Measurements from ENCODE around the gene CTBP2.

Gene CTBP2

DNA sequence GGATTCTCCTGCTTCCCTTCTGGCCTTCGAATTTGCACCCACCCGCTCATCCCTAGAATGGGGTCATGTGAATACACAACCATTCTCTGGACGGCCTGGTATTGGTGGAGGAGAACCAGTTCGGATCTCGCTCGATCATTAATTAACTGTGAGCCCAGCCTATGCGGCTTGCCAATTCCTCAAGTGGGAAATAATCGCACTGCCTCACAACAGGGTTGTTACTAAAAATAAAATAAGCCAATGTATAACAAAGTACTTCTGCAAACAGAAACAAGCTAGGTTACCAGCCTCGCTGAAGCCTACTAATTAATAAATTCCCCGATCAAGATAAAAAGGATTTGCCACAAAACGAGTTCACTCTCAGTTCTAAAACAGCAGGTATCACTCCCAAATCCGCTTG is 16.2 kb downstream of the CTBP2 start:
- H3K27me3 ChIP-seq, result no peaks in the 10 kb centered on the region
- H3K4me3 ChIP-seq (ENCODE audit: low read depth, low read length), result no peak overlapping the region
- H3K36me3 ChIP-seq, result no peaks in the 10 kb centered on the region; the same call in 1 of the 2 replicates
- peaks cover 10% of the 10 kb centered on the region for H3K4me1 ChIP-seq
- H3K9me3 ChIP-seq, result no peaks in the 10 kb centered on the region
- no peak for DNase-seq
- TF ChIP-seq, protein P1, sequence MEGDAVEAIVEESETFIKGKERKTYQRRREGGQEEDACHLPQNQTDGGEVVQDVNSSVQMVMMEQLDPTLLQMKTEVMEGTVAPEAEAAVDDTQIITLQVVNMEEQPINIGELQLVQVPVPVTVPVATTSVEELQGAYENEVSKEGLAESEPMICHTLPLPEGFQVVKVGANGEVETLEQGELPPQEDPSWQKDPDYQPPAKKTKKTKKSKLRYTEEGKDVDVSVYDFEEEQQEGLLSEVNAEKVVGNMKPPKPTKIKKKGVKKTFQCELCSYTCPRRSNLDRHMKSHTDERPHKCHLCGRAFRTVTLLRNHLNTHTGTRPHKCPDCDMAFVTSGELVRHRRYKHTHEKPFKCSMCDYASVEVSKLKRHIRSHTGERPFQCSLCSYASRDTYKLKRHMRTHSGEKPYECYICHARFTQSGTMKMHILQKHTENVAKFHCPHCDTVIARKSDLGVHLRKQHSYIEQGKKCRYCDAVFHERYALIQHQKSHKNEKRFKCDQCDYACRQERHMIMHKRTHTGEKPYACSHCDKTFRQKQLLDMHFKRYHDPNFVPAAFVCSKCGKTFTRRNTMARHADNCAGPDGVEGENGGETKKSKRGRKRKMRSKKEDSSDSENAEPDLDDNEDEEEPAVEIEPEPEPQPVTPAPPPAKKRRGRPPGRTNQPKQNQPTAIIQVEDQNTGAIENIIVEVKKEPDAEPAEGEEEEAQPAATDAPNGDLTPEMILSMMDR (IDR thresholded peaks at IDR 0.05; ENCODE audit: low read depth, low read length), result no peak

DNA sequence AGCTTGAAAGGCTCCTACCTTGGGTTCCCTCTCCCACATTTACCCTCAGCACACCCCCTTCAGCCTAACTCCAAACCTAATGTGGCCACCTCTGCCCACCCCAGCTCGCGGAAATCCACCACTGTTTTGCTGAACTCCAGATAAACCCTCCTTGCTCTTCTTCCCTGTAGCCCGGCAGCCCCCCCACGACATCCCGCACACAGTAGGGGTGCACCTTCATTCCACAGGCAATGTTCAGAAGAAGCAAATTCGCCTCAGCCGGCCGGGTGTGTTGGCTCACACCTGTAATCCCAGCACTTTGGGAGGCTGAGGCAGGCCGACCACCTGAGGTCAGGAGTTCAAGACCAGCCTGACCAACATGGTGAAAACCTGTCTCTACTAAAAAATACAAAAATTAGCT is 17.4 kb downstream of the CTBP2 start:
- no peaks in the 10 kb centered on the region for H3K27me3 ChIP-seq
- no peaks in the 10 kb centered on the region for H3K9me3 ChIP-seq
- DNase-seq, result no peak
- no peaks in the 10 kb centered on the region; the same call in 1 of the 2 replicates for H3K36me3 ChIP-seq
- H3K4me1 ChIP-seq, result peaks cover 5% of the 10 kb centered on the region
- TF ChIP-seq, protein P1 (IDR thresholded peaks at IDR 0.05; ENCODE audit: low read depth, low read length), result no peak
- no peak overlapping the region for H3K4me3 ChIP-seq (ENCODE audit: low read depth, low read length)

DNA sequence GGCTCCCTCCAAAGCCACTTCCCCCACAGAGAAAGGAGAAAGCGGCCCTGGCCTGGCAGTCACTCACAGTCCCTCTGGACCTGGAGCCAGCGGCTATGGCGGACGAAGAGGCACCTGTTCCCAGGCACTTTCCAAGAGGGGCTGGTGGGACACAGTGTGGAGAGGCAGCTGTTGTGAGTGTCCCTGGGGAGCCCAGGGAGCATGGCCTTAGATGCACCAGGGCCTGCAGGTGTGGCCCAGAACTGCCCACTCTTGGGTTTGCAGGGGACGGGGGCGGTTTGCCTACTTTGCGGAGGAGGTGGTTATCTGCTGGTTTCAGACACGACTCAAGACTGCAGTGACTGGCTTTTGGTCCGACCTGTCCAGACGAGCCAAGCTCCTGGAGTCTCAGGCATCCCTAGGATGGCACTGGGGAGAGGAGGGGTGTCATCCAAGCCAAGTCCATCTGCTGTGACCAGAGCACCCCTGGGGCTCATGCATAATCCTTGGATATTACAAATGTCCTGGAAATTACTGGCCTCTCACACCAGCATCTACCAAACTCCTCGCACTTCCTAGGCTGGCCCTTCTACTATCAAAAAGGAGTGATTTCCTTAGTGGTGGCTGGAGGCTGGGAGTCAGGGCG is 18.4 kb downstream of the CTBP2 start:
- DNase-seq, result peak; percentile 51
- peaks cover 6% of the 10 kb centered on the region for H3K36me3 ChIP-seq
- H3K4me3 ChIP-seq (ENCODE audit: low read depth, low read length), result no peak overlapping the region
- no peaks in the 10 kb centered on the region for H3K27me3 ChIP-seq
- H3K4me1 ChIP-seq, result peaks cover 3% of the 10 kb centered on the region
- no peaks in the 10 kb centered on the region for H3K9me3 ChIP-seq
- TF ChIP-seq, protein P1 (IDR thresholded peaks at IDR 0.05; ENCODE audit: low read depth, low read length), result no peak

DNA sequence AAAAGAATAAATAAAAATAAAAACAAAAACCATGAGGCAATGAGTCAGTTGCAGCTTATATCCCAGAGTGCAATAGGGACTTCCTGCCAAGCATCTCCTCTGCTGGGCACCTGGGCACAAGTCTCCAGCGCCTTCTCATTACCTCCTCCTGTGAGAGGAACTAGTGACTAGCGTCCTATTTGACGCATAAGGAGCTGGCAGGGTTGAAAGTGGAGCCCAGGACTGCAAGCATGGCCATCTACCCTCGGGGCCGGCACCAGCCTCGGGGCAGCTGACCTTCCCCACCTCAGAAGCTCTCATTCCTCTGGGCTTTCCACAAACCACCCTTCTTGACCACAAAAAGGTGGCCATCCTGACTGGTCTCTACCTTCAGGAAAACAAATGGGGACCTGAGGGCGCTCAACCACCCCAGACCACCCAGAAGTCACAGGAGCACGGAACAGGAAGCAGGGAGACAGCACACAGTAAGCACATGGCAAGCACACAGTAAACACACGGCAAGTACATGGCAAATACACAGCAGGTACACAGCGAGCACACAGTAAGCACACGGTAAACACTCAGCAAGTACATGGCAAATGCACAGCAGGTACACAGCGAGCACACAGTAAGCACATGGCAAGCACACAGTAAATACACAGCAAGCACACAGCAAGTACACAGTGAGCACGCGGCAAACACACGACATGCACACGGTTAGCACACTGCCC is 19.1 kb downstream of the CTBP2 start:
- peaks cover 3% of the 10 kb centered on the region for H3K4me1 ChIP-seq
- H3K27me3 ChIP-seq, result no peaks in the 10 kb centered on the region
- TF ChIP-seq, protein P1 (IDR thresholded peaks at IDR 0.05; ENCODE audit: low read depth, low read length), result no peak
- DNase-seq, result no peak
- H3K4me3 ChIP-seq (ENCODE audit: low read depth, low read length), result no peak overlapping the region
- H3K36me3 ChIP-seq, result peaks cover 6% of the 10 kb centered on the region
- H3K9me3 ChIP-seq, result no peaks in the 10 kb centered on the region

DNA sequence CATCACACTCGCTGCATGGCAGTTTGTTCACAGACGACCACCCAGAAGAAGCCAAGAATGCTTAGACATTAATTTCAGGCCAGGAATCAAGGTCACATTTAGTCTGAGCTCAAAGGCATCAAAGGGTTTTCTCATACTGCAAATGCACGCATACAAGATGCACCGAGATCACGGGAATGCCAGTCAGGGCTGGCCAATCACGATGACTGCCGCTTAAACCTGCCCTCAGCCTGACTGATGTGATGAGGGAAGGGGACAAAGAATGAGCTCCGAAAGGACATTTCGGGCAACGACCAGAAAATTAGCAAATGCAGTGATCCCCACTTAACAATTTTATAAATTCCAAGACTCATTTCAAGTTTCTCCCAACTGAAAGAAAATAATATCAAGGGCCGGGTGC is 20.2 kb downstream of the CTBP2 start:
- Histone ChIP-seq H3K4me3 (ENCODE audit: low read depth, low read length) (no peak overlapping the region), H3K36me3 (peaks cover 6% of the 10 kb centered on the region), H3K27me3 (no peaks in the 10 kb centered on the region), H3K4me1 (peaks cover 3% of the 10 kb centered on the region), H3K9me3 (no peaks in the 10 kb centered on the region)
- DNase-seq, result no peak
- TF ChIP-seq, protein P1 (IDR thresholded peaks at IDR 0.05; ENCODE audit: low read depth, low read length), result no peak
